Ectodermal cell (in vitro differentiated cells): ENCODE measurements around the gene TRIO.

Experiments
- H3K27ac ChIP-seq: 2 replicates; pipeline ENCODE4 v1.7.0; 2013; ENCODE audit warnings: mild to moderate bottlenecking, low read depth, low read length; ENCODE audit not compliant: insufficient read depth, poor library complexity, severe bottlenecking
- H3K27me3 ChIP-seq: 2 replicates; pipeline ENCODE4 v1.7.0; 2013; ENCODE audit warnings: mild to moderate bottlenecking, low read length; ENCODE audit not compliant: insufficient read depth, control insufficient read depth, poor library complexity, severe bottlenecking
- H3K36me3 ChIP-seq: one replicate; pipeline ENCODE4 v1.7.0; 2013; ENCODE audit warnings: low read length; ENCODE audit not compliant: control insufficient read depth, insufficient read depth
- H3K4me1 ChIP-seq: one replicate; pipeline ENCODE4 v1.7.0; 2013; ENCODE audit warnings: low read length; ENCODE audit not compliant: control insufficient read depth, insufficient read depth
- H3K4me3 ChIP-seq: 2 replicates; pipeline ENCODE4 v1.7.0; 2013; ENCODE audit warnings: low read depth, low read length, control low read depth; ENCODE audit not compliant: insufficient read depth
- H3K9me3 ChIP-seq: 2 replicates; pipeline ENCODE4 v1.7.0; 2013; ENCODE audit warnings: mild to moderate bottlenecking, low read length, moderate library complexity; ENCODE audit not compliant: control insufficient read depth
- WGBS, 2 experiments: methylation state at CpG; one replicate each; pipeline ENCODE4 v1.1.7; 2013; ENCODE audit warnings: missing lambda C conversion rate in 2 of 2; 5-methylcytosine and 5-hydroxymethylcytosine counted together

The TRIO gene

GRCh38 chr5:14351086-14351661 lies 208.0 kb downstream of the TRIO start:
- Histone ChIP-seq H3K9me3 (no peaks in the 10 kb centered on the region), H3K27ac (no peak overlapping the region), H3K27me3 (no peaks in the 10 kb centered on the region), H3K4me3 (no peak overlapping the region), H3K4me1 (no peaks in the 10 kb centered on the region), H3K36me3 (peaks cover 2% of the 10 kb centered on the region)
- WGBS, 2 experiments: 91 to 93% methylated on average over 7 of the region's 7 CpGs

GRCh38 chr5:14351845-14352712 lies 208.9 kb downstream of the TRIO start:
- Histone ChIP-seq H3K36me3 (no peaks in the 10 kb centered on the region), H3K9me3 (no peaks in the 10 kb centered on the region), H3K27me3 (no peaks in the 10 kb centered on the region), H3K4me3 (no peak overlapping the region), H3K27ac (no peak overlapping the region), H3K4me1 (peaks cover 4% of the 10 kb centered on the region)
- 74 to 77% methylated on average over 6 to 7 of the region's 7 CpGs for WGBS, 2 experiments

GRCh38 chr5:14353726-14354474 lies 210.8 kb downstream of the TRIO start:
- Histone ChIP-seq H3K4me1 (peaks cover 14% of the 10 kb centered on the region), H3K27me3 (no peaks in the 10 kb centered on the region), H3K4me3 (no peak overlapping the region), H3K9me3 (no peaks in the 10 kb centered on the region), H3K36me3 (no peaks in the 10 kb centered on the region), H3K27ac (no peak overlapping the region)
- 93 to 95% methylated on average over 11 of the region's 11 CpGs for WGBS, 2 experiments

- H3K4me3 ChIP-seq: no peak overlapping the region
- peaks cover 14% of the 10 kb centered on the region for H3K4me1 ChIP-seq
- peaks cover 8% of the 10 kb centered on the region for H3K36me3 ChIP-seq
- WGBS, 2 experiments: 95 to 96% methylated on average over 3 to 4 of the region's 4 CpGs
- H3K27me3 ChIP-seq: no peaks in the 10 kb centered on the region
- no peaks in the 10 kb centered on the region for H3K9me3 ChIP-seq
- no peak overlapping the region for H3K27ac ChIP-seq
Measured at GRCh38 chr5:14355391-14355790, 212.2 kb downstream of the TRIO start.

GRCh38 chr5:14356305-14356704 lies 213.2 kb downstream of the TRIO start:
- Histone ChIP-seq H3K27ac (no peak overlapping the region), H3K4me3 (no peak overlapping the region), H3K36me3 (peaks cover 10% of the 10 kb centered on the region), H3K27me3 (no peaks in the 10 kb centered on the region), H3K9me3 (no peaks in the 10 kb centered on the region), H3K4me1 (peaks cover 14% of the 10 kb centered on the region)
- WGBS, 2 experiments: 100% methylated on average over 1 of the region's 1 CpG

GRCh38 chr5:14357441-14357840 lies 214.3 kb downstream of the TRIO start:
- H3K4me3 ChIP-seq: peak overlapping the region; percentile 13
- H3K27me3 ChIP-seq: no peaks in the 10 kb centered on the region
- peaks cover 14% of the 10 kb centered on the region for H3K4me1 ChIP-seq
- H3K36me3 ChIP-seq: peaks cover 13% of the 10 kb centered on the region
- 44 to 47% methylated on average over 9 of the region's 9 CpGs for WGBS, 2 experiments
- H3K9me3 ChIP-seq: no peaks in the 10 kb centered on the region
- H3K27ac ChIP-seq: peak overlapping the region; percentile 44

- H3K4me3 ChIP-seq: peak overlapping the region; percentile 13
- no peaks in the 10 kb centered on the region for H3K9me3 ChIP-seq
- WGBS, 2 experiments: 29 to 32% methylated on average over 20 of the region's 20 CpGs
- no peaks in the 10 kb centered on the region for H3K27me3 ChIP-seq
- H3K4me1 ChIP-seq: peaks cover 14% of the 10 kb centered on the region
- peaks cover 14% of the 10 kb centered on the region for H3K36me3 ChIP-seq
- H3K27ac ChIP-seq: peak overlapping the region; percentile 44
Measured at GRCh38 chr5:14357851-14358250, 214.7 kb downstream of the TRIO start.

DNA sequence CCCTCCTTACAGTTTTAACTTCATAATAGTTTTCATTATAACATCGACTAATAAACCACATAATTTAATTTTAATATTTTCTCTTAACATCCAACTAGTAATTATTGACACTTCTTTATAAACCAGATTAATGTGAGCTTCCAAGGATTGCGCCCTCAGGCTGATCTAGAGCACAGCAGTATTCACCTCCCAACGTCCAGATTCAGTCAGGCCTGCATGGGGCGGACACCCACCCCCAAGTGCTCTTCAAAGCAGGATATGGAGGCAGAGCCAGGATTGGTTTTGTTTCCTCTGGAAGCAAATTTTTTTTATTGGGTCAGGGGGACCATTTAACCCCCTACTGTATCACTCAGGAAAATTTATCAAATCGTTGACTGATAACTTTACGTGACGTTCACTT lies 215.4 kb downstream of the TRIO start:
- Histone ChIP-seq H3K36me3 (peaks cover 14% of the 10 kb centered on the region), H3K9me3 (no peaks in the 10 kb centered on the region)
- 86 to 92% methylated on average over 7 of the region's 7 CpGs for WGBS, 2 experiments

DNA sequence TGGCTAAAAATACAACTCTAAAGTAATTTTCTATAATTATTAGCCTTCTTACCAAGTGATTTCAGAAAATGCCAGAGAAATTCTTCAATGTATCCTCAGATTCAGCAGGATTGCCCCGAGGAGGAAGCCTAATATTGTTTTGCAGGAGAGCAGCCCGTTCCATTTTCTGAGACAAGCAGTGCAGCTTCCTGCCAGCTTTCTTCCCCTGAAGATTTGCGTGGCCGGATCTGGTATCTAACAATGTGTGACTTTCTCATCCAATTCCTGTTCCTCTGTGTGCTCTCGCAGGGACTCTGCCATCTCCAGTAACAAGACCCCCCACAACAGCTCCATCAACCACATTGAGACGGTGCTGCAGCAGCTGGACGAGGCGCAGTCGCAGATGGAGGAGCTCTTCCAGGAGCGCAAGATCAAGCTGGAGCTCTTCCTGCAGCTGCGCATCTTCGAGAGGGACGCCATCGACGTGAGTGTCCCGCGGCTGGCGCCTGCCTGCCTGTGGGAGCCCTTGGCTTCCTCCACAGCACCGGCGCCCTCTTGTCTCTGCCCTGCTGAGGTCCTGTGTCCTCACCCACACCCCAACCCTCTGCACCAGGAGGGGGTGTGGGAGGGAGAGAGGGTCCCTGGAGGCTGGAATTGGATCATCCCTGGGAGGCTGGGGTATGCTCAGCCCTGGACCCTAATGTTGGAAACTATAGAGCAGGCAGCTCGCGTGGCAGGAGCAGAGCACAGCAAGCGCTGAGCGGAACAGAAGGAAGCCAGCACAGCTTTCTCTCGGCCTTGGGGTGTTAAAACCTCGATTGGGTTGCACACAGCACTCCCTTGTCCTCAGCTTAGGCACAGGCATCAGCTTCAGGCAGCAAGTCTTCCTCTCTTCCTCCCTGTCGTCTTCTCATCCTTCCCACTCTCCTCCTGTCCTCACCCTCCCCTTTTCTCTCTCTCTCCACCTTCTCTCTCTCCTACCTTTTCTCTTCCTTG lies 216.2 kb downstream of the TRIO start:
- Histone ChIP-seq H3K4me3 (no peak overlapping the region), H3K4me1 (peaks cover 14% of the 10 kb centered on the region), H3K27ac (no peak overlapping the region), H3K36me3 (peaks cover 16% of the 10 kb centered on the region), H3K9me3 (no peaks in the 10 kb centered on the region), H3K27me3 (no peaks in the 10 kb centered on the region)
- WGBS, 2 experiments: 95 to 96% methylated on average over 27 of the region's 27 CpGs

More for the DNA sequence above, 215.4 kb downstream of the TRIO start:
- Histone ChIP-seq H3K4me1 (peaks cover 14% of the 10 kb centered on the region), H3K27ac (no peak overlapping the region), H3K27me3 (no peaks in the 10 kb centered on the region), H3K4me3 (no peak overlapping the region)
